ENCODE results near the gene TRPM8. TPM values are rescaled to one million over a fixed set of nuclear protein-coding genes. Genes with fewer than 3 reads are reported as not detected.
"Not testable (repeated sequence)": the region's sequence is repeated elsewhere in the genome, so short reads cannot be mapped to it uniquely, and the experiment has no call there.

The TRPM8 gene
- total and polyA plus RNA-seq, 2 experiments from 2014 or later = 0.16 to 0.33 TPM

- H3K27me3 ChIP-seq = no peaks in the 10 kb centered on the region
- no peak overlapping the region for H2AFZ ChIP-seq
- H3K79me2 ChIP-seq = no peaks in the 10 kb centered on the region
- TF ChIP-seq EZH2 (IDR thresholded peaks at IDR 0.05; ENCODE audit: borderline replicate concordance) (no peak), CTCF (IDR thresholded peaks at IDR 0.05; ENCODE audit: poor library complexity) (no peak), EZH2phosphoT487 (IDR thresholded peaks at IDR 0.05; ENCODE audit: low read depth, severe bottlenecking, unreplicated experiment) (no peak)
- H3K9me2 ChIP-seq (replicated peaks; ENCODE audit: insufficient read depth) = no peaks in the 10 kb centered on the region
- H4K20me1 ChIP-seq (ENCODE audit: insufficient read depth, poor library complexity, severe bottlenecking) = no peaks in the 10 kb centered on the region
- no peak overlapping the region for H3K4me2 ChIP-seq
- H3K36me3 ChIP-seq (replicated peaks; ENCODE audit: insufficient read depth, low read depth) = no peaks in the 10 kb centered on the region
- H3K9me3 ChIP-seq (ENCODE audit: low read depth) = peaks cover 6% of the 10 kb centered on the region
- DNase-seq (ENCODE audit: low spot score) = no peak
- no peak overlapping the region for H3K4me3 ChIP-seq
- no peaks in the 10 kb centered on the region for H3K4me1 ChIP-seq (ENCODE audit: insufficient read depth)
- no peak overlapping the region for H3K27ac ChIP-seq
These were observed 34.8 kb upstream of the TRPM8 start for GRCh38 chr2:233882353-233882752.

- H3K9me3 ChIP-seq (ENCODE audit: low read depth) = no peaks in the 10 kb centered on the region
- TF ChIP-seq EZH2phosphoT487 (IDR thresholded peaks at IDR 0.05; ENCODE audit: low read depth, severe bottlenecking, unreplicated experiment) (no peak), CTCF (IDR thresholded peaks at IDR 0.05; ENCODE audit: poor library complexity) (no peak), EZH2 (IDR thresholded peaks at IDR 0.05; ENCODE audit: borderline replicate concordance) (no peak)
- no peak overlapping the region for H3K4me3 ChIP-seq
- no peaks in the 10 kb centered on the region for H4K20me1 ChIP-seq (ENCODE audit: insufficient read depth, poor library complexity, severe bottlenecking)
- peaks cover 6% of the 10 kb centered on the region for H3K27me3 ChIP-seq
- no peak for DNase-seq (ENCODE audit: low spot score)
- H2AFZ ChIP-seq = no peak overlapping the region
- H3K4me1 ChIP-seq (ENCODE audit: insufficient read depth) = no peaks in the 10 kb centered on the region
- H3K27ac ChIP-seq = no peak overlapping the region
- no peak overlapping the region for H3K4me2 ChIP-seq
- H3K9me2 ChIP-seq (replicated peaks; ENCODE audit: insufficient read depth) = no peaks in the 10 kb centered on the region
- no peaks in the 10 kb centered on the region for H3K36me3 ChIP-seq (replicated peaks; ENCODE audit: insufficient read depth, low read depth)
- H3K79me2 ChIP-seq = no peaks in the 10 kb centered on the region
- WGBS (ENCODE audit: low lambda C conversion rate, missing lambda C conversion rate) = 83% methylated on average over 2 of the region's 2 CpGs
These were observed 24.4 kb upstream of the TRPM8 start for GRCh38 chr2:233892793-233893192.

- 89% methylated on average over 2 of the region's 2 CpGs for WGBS (ENCODE audit: low lambda C conversion rate, missing lambda C conversion rate)
- not testable (repeated sequence) for H3K9me3 ChIP-seq (ENCODE audit: low read depth); H3K4me2 ChIP-seq; H3K27ac ChIP-seq; H3K4me1 ChIP-seq (ENCODE audit: insufficient read depth); H3K79me2 ChIP-seq; H3K4me3 ChIP-seq; H2AFZ ChIP-seq; H4K20me1 ChIP-seq (ENCODE audit: insufficient read depth, poor library complexity, severe bottlenecking); H3K36me3 ChIP-seq (replicated peaks; ENCODE audit: insufficient read depth, low read depth); DNase-seq (ENCODE audit: low spot score); H3K9me2 ChIP-seq (replicated peaks; ENCODE audit: insufficient read depth)
- H3K27me3 ChIP-seq = peaks cover 26% of the 10 kb centered on the region
These were observed 20.9 kb upstream of the TRPM8 start for GRCh38 chr2:233896253-233896652.

GRCh38 chr2:233901367-233901766 lies 15.8 kb upstream of the TRPM8 start:
- no peaks in the 10 kb centered on the region for H3K9me3 ChIP-seq (ENCODE audit: low read depth)
- no peaks in the 10 kb centered on the region for H3K79me2 ChIP-seq
- WGBS (ENCODE audit: low lambda C conversion rate, missing lambda C conversion rate) = 78% methylated on average over 4 of the region's 4 CpGs
- no peaks in the 10 kb centered on the region for H3K4me1 ChIP-seq (ENCODE audit: insufficient read depth)
- no peak for TF ChIP-seq CTCF (IDR thresholded peaks at IDR 0.05; ENCODE audit: poor library complexity)
- no peak for TF ChIP-seq EZH2 (IDR thresholded peaks at IDR 0.05; ENCODE audit: borderline replicate concordance)
- TF ChIP-seq EZH2phosphoT487 (IDR thresholded peaks at IDR 0.05; ENCODE audit: low read depth, severe bottlenecking, unreplicated experiment) = no peak
- H3K4me3 ChIP-seq = no peak overlapping the region
- H2AFZ ChIP-seq = no peak overlapping the region
- DNase-seq (ENCODE audit: low spot score) = no peak
- no peaks in the 10 kb centered on the region for H3K36me3 ChIP-seq (replicated peaks; ENCODE audit: insufficient read depth, low read depth)
- H4K20me1 ChIP-seq (ENCODE audit: insufficient read depth, poor library complexity, severe bottlenecking) = no peaks in the 10 kb centered on the region
- H3K27ac ChIP-seq = no peak overlapping the region
- H3K9me2 ChIP-seq (replicated peaks; ENCODE audit: insufficient read depth) = no peaks in the 10 kb centered on the region
- no peak overlapping the region for H3K4me2 ChIP-seq
- H3K27me3 ChIP-seq = peaks cover 28% of the 10 kb centered on the region
